Brain microvascular endothelial cell (primary cell): Measurements from ENCODE around the gene MAD1L1.

Source experiments
- DNase-seq: peaks from one replicate; pipeline ENCODE4 v3.0.0-alpha.2; 2020
- H3K27ac ChIP-seq: fragments of 250-450 bp; sonication (Bioruptor Pico); 2 replicates; pipeline ENCODE4 v1.5.1; 2020; ENCODE audit warnings: mild to moderate bottlenecking, moderate library complexity
- H3K27me3 ChIP-seq: fragments of 250-450 bp; sonication (Bioruptor Pico); replicated peaks from 2 replicates; pipeline ENCODE4 v1.5.1; 2020; ENCODE audit warnings: mild to moderate bottlenecking
- H3K36me3 ChIP-seq: fragments of 250-450 bp; sonication (Bioruptor Pico); replicated peaks from 2 replicates; pipeline ENCODE4 v1.5.1; 2020; ENCODE audit warnings: mild to moderate bottlenecking
- H3K4me3 ChIP-seq: 2 replicates; pipeline ENCODE4 v1.5.1; 2011; ENCODE audit warnings: low read depth, mild to moderate bottlenecking, control low read depth, low read length, moderate library complexity
- in situ Hi-C: cut with HindIII; loops from 2 replicates; pipeline ENCODE4 v1.10.0; 2017; ENCODE audit warnings: low sequenced_read_pairs, low pct_ligation_motif_present
- TF ChIP-seq, protein P1 (sequence below): IDR thresholded peaks from 2 replicates; pipeline ENCODE4 v1.5.1; 2011; ENCODE audit warnings: low read depth, mild to moderate bottlenecking, moderate library complexity, low read length, control low read depth, inconsistent platforms; ENCODE audit errors: missing control alignments

The MAD1L1 gene

DNA sequence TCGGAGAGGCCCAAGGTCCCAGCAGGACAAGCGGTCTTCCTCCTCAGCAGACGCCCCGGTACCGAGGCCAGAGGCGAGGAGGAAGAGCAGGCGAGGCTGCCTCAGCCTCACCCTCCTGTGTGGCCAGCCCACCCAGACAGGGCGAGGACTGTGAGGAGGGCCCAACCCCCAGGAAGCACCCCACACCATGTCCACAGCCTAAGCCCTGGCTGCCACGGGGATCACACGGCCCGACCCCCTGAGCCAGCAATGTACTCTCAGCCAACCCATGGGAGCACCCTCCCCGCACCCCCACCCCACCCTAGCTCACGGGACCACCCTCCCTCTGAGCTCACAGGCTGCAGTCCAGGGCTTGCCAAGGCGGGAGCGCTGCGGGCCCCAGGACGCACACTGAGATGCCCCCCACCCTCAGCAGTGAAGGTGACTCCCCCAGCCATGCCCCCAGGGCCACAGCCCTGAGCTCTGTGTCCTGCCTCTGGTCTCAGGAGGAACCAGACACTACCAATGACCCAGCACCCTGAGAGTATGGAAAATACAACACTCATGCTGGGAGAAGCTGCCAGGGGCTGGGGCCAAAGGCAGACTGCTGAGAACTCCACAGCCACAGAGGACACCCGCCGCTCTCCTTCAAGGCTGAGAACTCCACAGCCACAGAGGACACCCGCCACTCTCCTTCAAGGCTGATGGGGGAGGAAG lies 93.6 kb downstream of the MAD1L1 start:
- TF ChIP-seq, protein P1, sequence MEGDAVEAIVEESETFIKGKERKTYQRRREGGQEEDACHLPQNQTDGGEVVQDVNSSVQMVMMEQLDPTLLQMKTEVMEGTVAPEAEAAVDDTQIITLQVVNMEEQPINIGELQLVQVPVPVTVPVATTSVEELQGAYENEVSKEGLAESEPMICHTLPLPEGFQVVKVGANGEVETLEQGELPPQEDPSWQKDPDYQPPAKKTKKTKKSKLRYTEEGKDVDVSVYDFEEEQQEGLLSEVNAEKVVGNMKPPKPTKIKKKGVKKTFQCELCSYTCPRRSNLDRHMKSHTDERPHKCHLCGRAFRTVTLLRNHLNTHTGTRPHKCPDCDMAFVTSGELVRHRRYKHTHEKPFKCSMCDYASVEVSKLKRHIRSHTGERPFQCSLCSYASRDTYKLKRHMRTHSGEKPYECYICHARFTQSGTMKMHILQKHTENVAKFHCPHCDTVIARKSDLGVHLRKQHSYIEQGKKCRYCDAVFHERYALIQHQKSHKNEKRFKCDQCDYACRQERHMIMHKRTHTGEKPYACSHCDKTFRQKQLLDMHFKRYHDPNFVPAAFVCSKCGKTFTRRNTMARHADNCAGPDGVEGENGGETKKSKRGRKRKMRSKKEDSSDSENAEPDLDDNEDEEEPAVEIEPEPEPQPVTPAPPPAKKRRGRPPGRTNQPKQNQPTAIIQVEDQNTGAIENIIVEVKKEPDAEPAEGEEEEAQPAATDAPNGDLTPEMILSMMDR: no peak
- DNase-seq: no peak
- in situ Hi-C loops: no loop called here
- no peak overlapping the region for H3K27ac ChIP-seq
- no peak overlapping the region for H3K4me3 ChIP-seq
- H3K27me3 ChIP-seq: no peaks in the 10 kb centered on the region
- H3K36me3 ChIP-seq: peaks cover 2% of the 10 kb centered on the region

- no peak overlapping the region for H3K4me3 ChIP-seq
Observed at GRCh38 chr7:2138146-2138765, 94.5 kb downstream of the MAD1L1 start.

DNA sequence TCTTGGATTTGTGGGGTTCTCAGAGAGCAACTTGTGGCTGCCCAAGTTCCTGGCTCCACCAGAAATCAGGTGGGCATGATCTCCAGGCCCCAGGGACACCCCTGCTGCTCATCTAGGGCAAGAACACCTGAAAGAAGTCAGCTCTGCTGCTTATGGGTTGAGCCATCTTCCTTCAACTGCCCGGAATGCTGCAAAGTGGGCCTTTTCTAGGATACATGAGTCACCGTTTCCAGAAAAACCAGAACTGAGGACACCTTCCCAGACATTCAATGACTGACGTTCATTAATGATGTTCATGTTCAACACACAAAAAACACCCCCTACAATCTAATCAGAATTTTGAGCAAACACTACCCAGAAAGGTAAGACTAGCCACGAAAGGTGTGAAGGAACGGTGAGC lies 98.0 kb downstream of the MAD1L1 start:
- Histone ChIP-seq H3K27ac (no peak overlapping the region), H3K36me3 (no peaks in the 10 kb centered on the region), H3K4me3 (no peak overlapping the region), H3K27me3 (no peaks in the 10 kb centered on the region)
- TF ChIP-seq, protein P1: no peak
- DNase-seq: no peak
- in situ Hi-C loops: no loop called here

More at GRCh38 chr7:2138146-2138765, 94.5 kb downstream of the MAD1L1 start:
- H3K36me3 ChIP-seq: peaks cover 2% of the 10 kb centered on the region
- no peak for DNase-seq
- in situ Hi-C loops: no loop called here
- no peaks in the 10 kb centered on the region for H3K27me3 ChIP-seq
- TF ChIP-seq, protein P1: no peak
- no peak overlapping the region for H3K27ac ChIP-seq

DNA sequence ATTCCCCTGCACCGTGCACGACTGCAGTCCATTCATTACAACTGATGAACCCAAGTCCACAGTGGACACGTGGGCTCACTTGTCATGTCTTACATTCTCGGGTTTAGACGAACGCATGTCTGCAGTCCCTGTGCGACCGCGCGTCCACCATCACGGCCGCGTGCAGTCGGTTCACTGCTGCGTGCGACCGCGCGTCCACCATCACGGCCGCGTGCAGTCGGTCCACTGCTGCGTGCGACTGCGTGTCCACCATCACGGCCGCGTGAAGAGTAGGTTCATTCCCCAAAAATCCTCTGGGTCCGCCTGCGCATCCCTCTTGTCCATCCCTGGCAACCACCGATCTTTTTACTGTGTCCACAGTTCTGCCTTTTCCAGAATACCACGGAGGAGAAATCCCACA lies 100.5 kb downstream of the MAD1L1 start:
- H3K36me3 ChIP-seq: no peaks in the 10 kb centered on the region
- H3K4me3 ChIP-seq: no peak overlapping the region
- in situ Hi-C loops: no loop called here

DNA sequence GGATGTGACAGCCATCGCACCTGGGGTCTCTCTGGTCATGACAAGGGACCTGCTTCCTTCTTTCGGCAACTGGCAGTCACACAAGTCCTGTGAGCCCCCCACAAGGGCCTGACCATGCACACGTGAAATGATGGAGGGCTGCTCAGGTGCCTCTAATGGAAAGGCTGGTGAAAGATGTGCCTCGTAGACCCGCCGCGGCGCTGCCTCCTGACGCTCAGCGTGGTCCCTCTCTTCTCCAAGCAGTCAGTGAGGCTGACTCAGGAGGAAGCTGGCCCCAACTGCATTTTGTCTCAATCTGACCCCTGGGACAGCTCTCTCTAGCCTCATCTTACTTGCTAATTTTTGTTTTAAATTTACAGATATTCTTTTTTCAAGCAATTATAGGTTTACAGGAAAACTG lies 100.9 kb downstream of the MAD1L1 start:
- DNase-seq: no peak
- Histone ChIP-seq H3K27me3 (no peaks in the 10 kb centered on the region), H3K36me3 (no peaks in the 10 kb centered on the region), H3K27ac (no peak overlapping the region), H3K4me3 (no peak overlapping the region)
- TF ChIP-seq, protein P1: no peak
- in situ Hi-C loops: no loop called here

More for the DNA sequence above, 100.5 kb downstream of the MAD1L1 start:
- H3K27ac ChIP-seq: no peak overlapping the region
- DNase-seq: no peak
- TF ChIP-seq, protein P1: no peak
- no peaks in the 10 kb centered on the region for H3K27me3 ChIP-seq
